ENCODE results near the gene IL19.

DNA sequence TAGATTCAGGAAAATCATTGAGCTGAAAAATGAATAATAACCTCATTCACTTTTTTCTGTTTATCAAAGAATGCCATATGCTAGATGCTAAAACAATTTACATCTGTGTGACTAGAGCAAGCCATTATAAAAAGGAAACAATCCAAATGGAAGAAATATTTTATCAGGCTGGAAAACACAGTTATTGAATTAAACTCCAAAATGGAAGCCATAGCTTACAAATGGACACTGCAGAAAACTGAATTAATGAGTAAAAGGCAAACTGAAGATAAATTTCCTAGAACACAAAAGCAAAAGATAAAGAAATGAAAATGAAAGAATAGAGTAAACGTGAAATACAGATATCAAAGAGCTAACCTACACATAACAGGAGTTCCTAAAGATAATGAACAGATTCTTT lies 34.8 kb downstream of the IL19 start:
- TF ChIP-seq, protein P1, sequence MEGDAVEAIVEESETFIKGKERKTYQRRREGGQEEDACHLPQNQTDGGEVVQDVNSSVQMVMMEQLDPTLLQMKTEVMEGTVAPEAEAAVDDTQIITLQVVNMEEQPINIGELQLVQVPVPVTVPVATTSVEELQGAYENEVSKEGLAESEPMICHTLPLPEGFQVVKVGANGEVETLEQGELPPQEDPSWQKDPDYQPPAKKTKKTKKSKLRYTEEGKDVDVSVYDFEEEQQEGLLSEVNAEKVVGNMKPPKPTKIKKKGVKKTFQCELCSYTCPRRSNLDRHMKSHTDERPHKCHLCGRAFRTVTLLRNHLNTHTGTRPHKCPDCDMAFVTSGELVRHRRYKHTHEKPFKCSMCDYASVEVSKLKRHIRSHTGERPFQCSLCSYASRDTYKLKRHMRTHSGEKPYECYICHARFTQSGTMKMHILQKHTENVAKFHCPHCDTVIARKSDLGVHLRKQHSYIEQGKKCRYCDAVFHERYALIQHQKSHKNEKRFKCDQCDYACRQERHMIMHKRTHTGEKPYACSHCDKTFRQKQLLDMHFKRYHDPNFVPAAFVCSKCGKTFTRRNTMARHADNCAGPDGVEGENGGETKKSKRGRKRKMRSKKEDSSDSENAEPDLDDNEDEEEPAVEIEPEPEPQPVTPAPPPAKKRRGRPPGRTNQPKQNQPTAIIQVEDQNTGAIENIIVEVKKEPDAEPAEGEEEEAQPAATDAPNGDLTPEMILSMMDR (conservative IDR thresholded peaks at IDR 0.05; ENCODE audit: low read length): no peak
- no peak for TF ChIP-seq EZH2phosphoT487 (IDR thresholded peaks at IDR 0.05; ENCODE audit: borderline replicate concordance, low read depth, low read length)

All from OCI-LY7 (cell line).